Measurements from ENCODE around the gene PANK4. TPM values are rescaled to one million over a fixed set of nuclear protein-coding genes. Genes with fewer than 3 reads are reported as not detected.

PANK4 gene
- total RNA-seq, 4 donors from 2014 or later, result 43.4 to 82.5 (median 70.5) TPM

DNA sequence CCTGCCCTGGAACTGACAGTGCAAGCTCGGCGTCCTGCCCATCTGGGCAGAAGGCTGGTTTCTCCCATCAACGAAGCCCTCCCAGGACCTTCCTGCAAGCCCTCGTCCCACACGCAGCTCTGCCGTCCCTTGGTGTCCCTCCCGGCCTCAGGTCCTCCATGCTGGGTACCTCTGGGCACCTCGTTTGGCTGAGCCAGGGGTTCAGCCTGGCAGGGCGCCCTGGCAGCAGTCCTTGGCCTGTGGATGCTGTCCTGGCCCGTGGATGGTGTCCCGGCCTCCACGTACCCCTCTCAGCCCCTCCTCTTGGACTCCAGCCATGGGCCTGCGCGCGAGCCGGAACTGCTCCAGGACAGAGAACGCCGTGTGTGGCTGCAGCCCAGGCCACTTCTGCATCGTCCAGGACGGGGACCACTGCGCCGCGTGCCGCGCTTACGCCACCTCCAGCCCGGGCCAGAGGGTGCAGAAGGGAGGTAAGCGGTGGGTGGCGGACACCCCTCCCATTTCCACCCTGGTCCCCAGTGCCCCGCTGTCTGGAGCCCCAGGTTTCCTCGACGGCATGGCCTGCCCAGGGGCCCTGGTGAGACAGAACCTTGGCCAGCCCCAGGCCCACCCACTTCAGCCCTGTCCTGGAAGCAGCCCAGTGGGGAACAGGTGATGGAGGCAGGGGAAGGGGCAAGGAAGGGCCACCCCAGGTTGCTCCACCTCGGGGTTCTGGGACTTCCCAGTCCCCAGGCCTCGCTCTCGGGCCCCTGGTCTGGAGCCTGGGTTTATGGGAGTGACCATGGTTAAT, 33.3 kb upstream of the PANK4 start:
- Histone ChIP-seq H3K27me3 (no peaks in the 10 kb centered on the region), H3K4me1 (peaks cover 0 to 46% (median 24%) of the 10 kb centered on the region in 4 donors), H3K9me3 (no peaks in the 10 kb centered on the region), H3K36me3 (peaks cover 0 to 63% (median 0%) of the 10 kb centered on the region in 3 donors), H3K4me3 (no peak overlapping the region), H3K27ac (no peak overlapping the region)
- no peak for TF ChIP-seq CTCF (IDR thresholded peaks at IDR 0.05)
- no peak for TF ChIP-seq POLR2A (IDR thresholded peaks at IDR 0.05)
- peak in 1 of 3 donors; percentile 37 for DNase-seq

GRCh38 chr1:2558861-2559260, 32.5 kb upstream of the PANK4 start:
- Histone ChIP-seq H3K36me3 (peaks cover 0 to 61% (median 0%) of the 10 kb centered on the region in 3 donors), H3K9me3 (no peaks in the 10 kb centered on the region), H3K4me3 (no peak overlapping the region), H3K27me3 (no peaks in the 10 kb centered on the region), H3K4me1 (peaks cover 0 to 45% (median 25%) of the 10 kb centered on the region in 4 donors), H3K27ac (no peak overlapping the region)
- no peak for DNase-seq
- no peak for TF ChIP-seq CTCF (IDR thresholded peaks at IDR 0.05)

DNA sequence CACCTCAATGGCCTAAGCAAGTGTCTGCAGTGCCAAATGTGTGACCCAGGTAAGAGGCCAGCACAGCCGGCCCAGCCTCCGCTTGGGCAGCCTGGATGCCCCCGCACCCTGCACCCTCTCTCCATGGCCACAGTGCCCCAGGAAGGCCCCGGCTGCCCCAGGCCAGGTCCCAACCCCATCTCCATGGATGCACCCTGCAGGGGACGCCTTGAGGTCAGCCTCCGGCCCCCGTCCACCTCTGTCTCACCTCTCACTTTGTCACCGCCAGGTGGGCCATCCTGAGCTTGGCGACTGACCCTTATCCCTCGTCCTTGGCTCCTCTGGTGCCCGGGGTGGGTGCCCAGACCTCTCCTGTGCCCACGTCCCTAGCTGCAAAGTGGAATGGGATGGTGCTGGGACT, 32.0 kb upstream of the PANK4 start:
- Histone ChIP-seq H3K9me3 (no peaks in the 10 kb centered on the region), H3K36me3 (peaks cover 0 to 56% (median 0%) of the 10 kb centered on the region in 3 donors), H3K27ac (peak overlapping the region in 1 of 4 donors; percentile 95), H3K4me3 (peak overlapping the region in 2 of 4 donors; percentile 67 to 78), H3K4me1 (peaks cover 0 to 44% (median 25%) of the 10 kb centered on the region in 4 donors), H3K27me3 (no peaks in the 10 kb centered on the region)
- TF ChIP-seq CTCF (IDR thresholded peaks at IDR 0.05) (no peak), POLR2A (IDR thresholded peaks at IDR 0.05) (no peak)
- no peak for DNase-seq

DNA sequence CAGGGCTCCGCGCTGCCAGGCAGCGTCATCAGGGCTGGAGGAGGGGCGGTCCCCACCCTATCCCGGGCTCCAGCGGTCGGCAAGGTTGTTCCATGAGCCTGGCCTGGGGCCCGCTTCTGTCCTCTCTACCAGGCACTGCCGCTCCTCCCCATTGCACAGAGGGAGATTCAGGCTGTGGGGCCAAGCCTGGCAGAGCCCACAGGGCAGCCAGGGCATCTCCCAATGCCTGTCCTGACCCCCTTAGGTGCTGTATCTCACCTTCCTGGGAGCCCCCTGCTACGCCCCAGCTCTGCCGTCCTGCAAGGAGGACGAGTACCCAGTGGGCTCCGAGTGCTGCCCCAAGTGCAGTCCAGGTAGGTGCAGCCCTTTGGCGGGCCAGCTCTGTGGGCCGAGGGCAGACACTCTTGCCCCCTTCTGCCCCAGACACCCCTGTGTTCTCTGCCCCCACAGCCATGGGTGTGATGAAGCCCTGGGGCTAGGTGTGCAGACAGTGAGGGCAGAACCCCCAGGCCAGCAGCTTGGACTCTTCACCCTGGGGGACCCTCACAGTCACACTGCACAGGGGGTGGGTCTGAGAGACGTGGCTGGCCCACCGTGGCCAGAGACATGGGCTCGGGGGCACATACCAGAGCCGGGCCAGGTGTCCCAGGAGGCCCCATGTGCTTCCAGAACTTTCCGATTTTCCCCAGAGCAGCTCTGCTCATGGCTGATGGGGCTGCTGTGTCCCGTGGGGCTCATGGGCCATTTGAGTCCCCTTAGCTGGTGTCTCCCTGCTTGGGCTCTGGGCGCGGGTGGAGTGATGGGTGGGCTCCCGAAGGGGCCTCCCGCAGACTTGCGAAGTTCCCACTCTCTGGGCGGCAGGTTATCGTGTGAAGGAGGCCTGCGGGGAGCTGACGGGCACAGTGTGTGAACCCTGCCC, 31.3 kb upstream of the PANK4 start:
- peak in 2 of 3 donors; percentile 81 to 88 for DNase-seq
- peak overlapping the region; percentile 67 to 91 (median 81) for H3K4me3 ChIP-seq
- no peaks in the 10 kb centered on the region for H3K9me3 ChIP-seq
- peak overlapping the region; percentile 95 to 98 (median 96) for H3K27ac ChIP-seq
- no peaks in the 10 kb centered on the region for H3K27me3 ChIP-seq
- peaks cover 0 to 44% (median 25%) of the 10 kb centered on the region in 4 donors for H3K4me1 ChIP-seq
- peaks cover 0 to 49% (median 0%) of the 10 kb centered on the region in 3 donors for H3K36me3 ChIP-seq
- no peak for TF ChIP-seq CTCF (IDR thresholded peaks at IDR 0.05)
- peak; percentile 47 to 71 for TF ChIP-seq POLR2A (IDR thresholded peaks at IDR 0.05)

DNA sequence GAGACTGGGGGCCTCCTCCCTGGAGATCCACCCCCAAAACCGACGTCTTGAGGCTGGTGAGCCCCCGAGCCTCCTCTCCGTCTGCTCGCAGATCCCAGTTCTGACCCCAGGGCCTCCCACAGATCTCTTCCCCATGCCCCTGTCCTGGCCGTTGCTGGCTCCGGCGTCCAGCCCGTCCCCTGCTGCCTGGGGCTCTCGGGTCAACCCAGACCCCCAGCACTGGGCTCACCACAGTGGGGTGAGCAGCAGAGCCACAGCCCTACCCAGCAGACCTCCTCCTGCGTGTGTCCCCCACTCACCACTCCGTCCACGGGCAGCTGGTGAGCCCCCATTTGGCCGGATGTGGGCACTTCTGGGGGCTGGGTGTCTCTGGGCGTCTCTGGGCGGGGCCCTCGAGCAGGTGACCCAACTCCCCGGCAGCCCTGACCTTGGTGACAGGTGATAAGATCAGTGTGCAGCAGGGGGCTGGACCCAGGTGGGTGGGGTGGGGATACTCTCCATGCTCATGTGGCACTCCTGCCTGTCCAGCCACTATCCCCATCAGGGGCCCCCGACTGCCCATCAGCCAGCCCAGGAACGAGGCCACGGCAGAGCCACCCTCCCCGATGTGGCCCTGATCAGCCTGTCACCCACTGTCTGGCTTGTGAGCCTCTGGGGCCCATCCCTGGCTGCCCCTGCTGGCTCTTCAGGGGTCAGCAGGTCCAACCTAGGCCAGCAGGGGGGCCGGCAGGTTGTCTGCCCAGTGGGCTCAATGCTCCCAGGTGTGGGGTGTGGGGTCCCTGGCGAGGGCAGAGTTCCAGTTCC, 30.5 kb upstream of the PANK4 start:
- Histone ChIP-seq H3K36me3 (peaks cover 0 to 41% (median 0%) of the 10 kb centered on the region in 3 donors), H3K27me3 (no peaks in the 10 kb centered on the region), H3K4me3 (peak overlapping the region; percentile 67 to 91 (median 81)), H3K9me3 (no peaks in the 10 kb centered on the region), H3K27ac (peak overlapping the region; percentile 95 to 98 (median 96)), H3K4me1 (peaks cover 0 to 44% (median 25%) of the 10 kb centered on the region in 4 donors)
- DNase-seq, result peak; percentile 84 to 91 (median 87)
- no peak for TF ChIP-seq POLR2A (IDR thresholded peaks at IDR 0.05)
- TF ChIP-seq CTCF (IDR thresholded peaks at IDR 0.05), result peak in 2 of 6 experiments; percentile 16 to 18

All from Peyer's patch (tissue), 4 donors.